Activated CD8-positive, alpha-beta memory T cell treated with anti-CD3 and anti-CD28 coated beads, Interleukin-2, amount 50 U/mL, for 24 hours (primary cell): ENCODE measurements around the gene TATDN3.
A peak's percentile ranks its signal among the peaks of the same experiment; 100 is the strongest.
"Not testable (repeated sequence)": the region's sequence is repeated elsewhere in the genome, so short reads cannot be mapped to it uniquely, and the experiment has no call there.

Experiments used
- DNase-seq: peaks from one replicate; pipeline ENCODE4 v3.0.0-alpha.2; 2020; ENCODE audit errors: extremely low read depth

Gene TATDN3

GRCh38 chr1:212827831-212828278, 36.2 kb downstream of the TATDN3 start:
- no peak for DNase-seq

GRCh38 chr1:212828395-212828794, 36.7 kb downstream of the TATDN3 start:
- no peak for DNase-seq

GRCh38 chr1:212833211-212834207, 41.8 kb downstream of the TATDN3 start:
- not testable (repeated sequence) for DNase-seq

- DNase-seq = no peak
These were observed 46.5 kb downstream of the TATDN3 start for GRCh38 chr1:212838145-212838544.

- DNase-seq = not testable (repeated sequence)
These were observed 52.8 kb downstream of the TATDN3 start for GRCh38 chr1:212844521-212844920.

GRCh38 chr1:212847549-212847948, 55.9 kb downstream of the TATDN3 start, which contains the start of gene SPATA45:
TSS of gene SPATA45 (minus strand) at chr1:212847649. CDS start at chr1:212836149, 11,500 bp downstream.
- DNase-seq = no peak

- no peak for DNase-seq
These were observed 60.5 kb downstream of the TATDN3 start for GRCh38 chr1:212852105-212852688.

GRCh38 chr1:212853658-212854057, 62.0 kb downstream of the TATDN3 start:
- no peak for DNase-seq

- no peak for DNase-seq
These were observed 65.1 kb downstream of the TATDN3 start for GRCh38 chr1:212856755-212857154.

GRCh38 chr1:212857992-212858460, 66.3 kb downstream of the TATDN3 start, which contains the start of gene FLVCR1:
TSS of gene FLVCR1 (plus strand) at chr1:212858275. CDS start at chr1:212858453, 178 bp downstream.
- DNase-seq = peak; percentile 89

GRCh38 chr1:212858461-212859265, 67.0 kb downstream of the TATDN3 start:
- DNase-seq = no peak

- no peak for DNase-seq
These were observed 69.3 kb downstream of the TATDN3 start for GRCh38 chr1:212860713-212861581.

GRCh38 chr1:212862111-212862690, 70.5 kb downstream of the TATDN3 start:
- DNase-seq = no peak

GRCh38 chr1:212863345-212863744, 71.7 kb downstream of the TATDN3 start:
- not testable (repeated sequence) for DNase-seq

GRCh38 chr1:212864201-212864600, 72.5 kb downstream of the TATDN3 start:
- DNase-seq = no peak
